Fibroblast of skin of scalp (primary cell): ENCODE data around the gene DAGLB.
A peak's percentile ranks its signal among the peaks of the same experiment; 100 is the strongest.
"Not testable (repeated sequence)": the region's sequence is repeated elsewhere in the genome, so short reads cannot be mapped to it uniquely, and the experiment has no call there.

Source experiments
- DNase-seq: peaks from one replicate; pipeline ENCODE4 v3.0.0-alpha.2; 2013

Gene DAGLB

GRCh38 chr7:6397759-6398495, 49.8 kb downstream of the DAGLB start:
- not testable (repeated sequence) for DNase-seq

GRCh38 chr7:6395898-6396595, 51.7 kb downstream of the DAGLB start:
- DNase-seq = no peak

DNA sequence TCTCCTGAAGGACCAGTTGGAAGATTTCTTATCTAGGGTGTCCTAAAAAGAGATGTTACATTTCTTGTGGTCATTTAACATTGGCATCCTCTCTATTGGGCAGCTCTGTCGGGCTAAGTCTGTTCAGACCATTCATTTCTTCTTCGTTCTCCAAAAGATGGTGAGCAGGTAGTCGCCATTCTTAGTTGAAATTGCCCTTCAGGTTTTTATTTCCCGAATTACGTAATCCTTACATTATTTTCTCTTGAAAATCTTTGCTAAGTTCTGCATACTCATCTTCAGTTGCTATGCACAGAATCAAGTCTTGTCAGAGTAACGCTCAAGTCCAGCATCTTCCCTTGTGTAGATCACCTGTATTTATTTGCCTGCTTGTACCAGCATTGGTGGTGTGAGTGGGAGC, 53.6 kb downstream of the DAGLB start:
- DNase-seq = no peak

- DNase-seq = no peak
Measured at GRCh38 chr7:6393667-6394056, 54.1 kb downstream of the DAGLB start.

DNA sequence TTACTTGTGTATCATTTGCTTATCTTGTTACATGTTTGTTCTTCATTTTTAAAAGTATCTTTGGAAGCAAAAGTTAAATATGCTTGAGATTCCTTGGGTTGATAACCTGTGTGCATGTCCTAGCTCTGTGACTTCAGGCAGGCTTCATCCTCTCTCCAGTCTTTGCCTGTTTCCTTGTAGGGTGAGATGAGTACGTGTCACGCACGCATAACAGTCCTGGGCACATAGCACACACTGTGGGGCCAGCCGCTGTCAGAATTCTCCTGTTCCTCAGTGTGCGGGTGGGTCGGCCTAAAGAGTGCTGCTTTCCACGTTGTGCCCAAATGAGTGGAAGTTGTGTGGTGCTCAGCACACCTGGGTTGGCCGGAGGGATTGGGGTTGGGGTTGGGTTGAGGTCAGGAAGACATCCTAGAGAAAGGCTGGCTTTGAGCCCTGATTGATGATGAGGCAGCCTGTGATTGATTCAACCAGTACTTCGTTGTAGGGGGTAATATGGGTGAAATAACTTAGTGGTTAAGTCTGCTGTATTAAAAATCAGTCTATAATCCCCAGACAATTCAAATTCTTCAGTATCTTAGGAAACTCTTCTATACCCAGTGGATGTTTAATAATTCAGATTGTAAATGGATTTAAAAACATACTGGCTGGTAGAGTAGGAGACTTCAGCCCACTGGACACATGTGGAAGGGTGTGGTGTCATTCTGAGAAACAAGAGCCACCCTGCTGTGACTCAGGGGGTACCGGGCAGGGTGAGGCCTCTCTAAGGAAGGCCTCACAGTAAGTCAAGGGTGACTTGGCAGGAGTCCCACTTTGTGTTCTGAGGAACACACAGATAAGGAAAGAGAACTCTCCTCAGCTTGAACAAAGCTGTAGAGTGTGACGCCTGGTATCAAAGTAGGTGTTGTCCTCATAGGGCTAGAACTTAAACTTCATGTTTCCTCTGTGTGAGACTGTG, 54.8 kb downstream of the DAGLB start:
- peak; percentile 60 for DNase-seq

DNA sequence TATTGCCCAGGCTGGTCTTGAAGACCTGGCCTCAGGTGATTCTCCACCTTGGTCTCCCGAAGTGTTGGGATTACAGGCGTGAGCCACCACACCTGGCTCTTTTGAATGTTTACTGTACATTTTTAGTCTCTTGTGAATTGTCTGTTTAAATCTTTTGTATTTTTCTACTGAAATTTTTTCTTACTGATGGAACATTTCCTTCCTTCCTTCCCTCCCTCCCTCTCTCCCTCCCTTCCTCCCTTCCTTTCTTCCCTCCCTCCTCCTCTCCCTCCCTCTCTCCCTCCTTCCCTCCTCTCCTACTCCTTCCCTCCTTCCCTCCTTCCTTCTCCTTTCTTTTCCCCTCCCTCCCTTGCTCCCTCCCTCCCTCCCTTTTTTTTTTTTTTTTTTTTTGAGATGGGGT, 58.0 kb downstream of the DAGLB start:
- no peak for DNase-seq

- no peak for DNase-seq
Measured at GRCh38 chr7:6387734-6388294, 59.9 kb downstream of the DAGLB start.

DNA sequence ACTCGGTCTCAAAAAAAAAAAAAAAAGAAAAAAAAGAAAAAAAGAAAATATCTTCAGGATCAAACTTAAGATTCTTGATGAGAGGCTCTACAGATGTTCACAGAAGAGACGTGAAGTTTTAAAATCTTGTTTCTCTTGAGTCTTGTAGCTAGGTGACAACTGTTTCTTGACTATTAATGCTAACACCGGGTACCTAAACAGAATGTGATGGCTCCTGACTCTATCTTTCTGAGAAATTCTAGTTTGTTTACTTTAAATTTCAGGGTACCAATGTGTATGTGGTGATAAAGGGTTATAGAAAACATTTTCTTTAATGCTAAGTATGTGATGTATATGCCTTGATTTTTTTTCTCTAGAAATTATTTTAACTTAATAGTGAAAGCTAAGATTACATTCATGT, 61.0 kb downstream of the DAGLB start:
- DNase-seq = no peak

GRCh38 chr7:6385909-6386560, 61.7 kb downstream of the DAGLB start:
- no peak for DNase-seq

DNA sequence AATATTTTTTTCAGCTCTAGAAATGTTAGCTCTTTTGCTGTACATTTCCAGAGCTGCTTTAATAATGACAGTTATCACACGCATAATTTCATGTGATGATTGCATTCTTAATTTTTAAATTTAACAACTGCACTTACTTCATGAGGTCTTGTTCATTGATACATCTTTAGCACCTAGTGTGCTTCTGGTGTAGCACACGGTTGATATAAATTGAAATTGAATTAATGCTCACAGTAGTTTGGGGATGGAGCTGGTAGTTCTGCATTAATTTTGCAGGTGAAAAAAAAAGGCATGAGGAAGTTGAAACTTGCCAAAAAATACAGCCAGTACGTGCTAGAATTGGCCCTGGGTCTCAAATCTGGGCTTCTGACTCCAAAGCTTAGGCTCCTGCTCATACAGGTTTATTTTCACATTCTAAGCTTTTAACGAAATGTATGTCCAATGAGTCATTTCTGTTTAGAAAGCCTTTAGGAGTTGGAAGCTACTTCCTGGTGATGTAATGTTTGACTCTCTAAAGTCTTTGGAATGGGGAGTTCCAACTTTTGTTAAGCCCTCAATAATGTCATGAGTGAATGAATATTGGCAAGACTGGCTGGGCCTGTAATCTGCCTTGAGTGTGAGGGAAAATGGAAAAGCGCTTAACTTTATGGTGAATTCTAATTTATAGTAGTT, 62.5 kb downstream of the DAGLB start:
- DNase-seq = peak; percentile 94

DNA sequence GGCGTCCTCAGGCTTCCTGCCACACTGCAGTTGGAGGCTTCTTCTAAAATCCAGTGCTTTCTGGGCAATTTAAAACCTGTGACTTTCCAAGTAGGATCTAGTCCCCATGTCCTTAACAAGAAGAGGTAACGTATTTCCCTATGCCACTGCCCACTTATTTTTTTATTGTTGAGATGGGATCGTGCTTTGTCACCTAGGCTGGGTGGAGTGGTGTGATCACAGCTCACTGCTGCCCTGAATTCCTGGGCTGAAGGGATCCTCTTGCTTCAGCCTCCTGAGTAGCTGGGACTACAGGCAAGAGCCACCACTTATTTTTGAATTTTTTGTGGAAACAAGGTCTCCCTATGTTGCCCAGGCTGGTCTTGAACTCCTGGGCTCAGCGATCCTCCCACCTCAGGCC, 63.4 kb downstream of the DAGLB start:
- no peak for DNase-seq

- peak; percentile 20 for DNase-seq
Measured at GRCh38 chr7:6382817-6383216, 64.9 kb downstream of the DAGLB start.

DNA sequence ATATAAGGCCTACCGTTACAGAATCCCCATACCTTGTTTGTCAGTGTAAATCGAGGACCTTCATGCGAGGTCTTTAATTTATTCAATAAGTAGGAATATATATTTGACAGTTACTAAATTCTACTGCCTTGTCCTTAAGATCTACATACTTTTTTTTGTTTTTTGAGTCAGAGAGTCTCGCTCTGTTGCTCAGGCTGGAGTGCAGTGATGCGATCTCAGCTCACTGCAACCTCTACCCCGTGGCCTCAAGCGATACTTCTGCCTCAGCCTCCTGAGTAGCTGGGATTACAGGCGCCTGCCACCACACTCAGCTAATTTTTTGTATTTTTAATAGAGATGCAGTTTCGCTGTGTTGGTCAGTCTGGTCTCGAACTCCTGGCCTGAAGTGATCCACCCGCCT, 65.9 kb downstream of the DAGLB start:
- DNase-seq = not testable (repeated sequence)

DNA sequence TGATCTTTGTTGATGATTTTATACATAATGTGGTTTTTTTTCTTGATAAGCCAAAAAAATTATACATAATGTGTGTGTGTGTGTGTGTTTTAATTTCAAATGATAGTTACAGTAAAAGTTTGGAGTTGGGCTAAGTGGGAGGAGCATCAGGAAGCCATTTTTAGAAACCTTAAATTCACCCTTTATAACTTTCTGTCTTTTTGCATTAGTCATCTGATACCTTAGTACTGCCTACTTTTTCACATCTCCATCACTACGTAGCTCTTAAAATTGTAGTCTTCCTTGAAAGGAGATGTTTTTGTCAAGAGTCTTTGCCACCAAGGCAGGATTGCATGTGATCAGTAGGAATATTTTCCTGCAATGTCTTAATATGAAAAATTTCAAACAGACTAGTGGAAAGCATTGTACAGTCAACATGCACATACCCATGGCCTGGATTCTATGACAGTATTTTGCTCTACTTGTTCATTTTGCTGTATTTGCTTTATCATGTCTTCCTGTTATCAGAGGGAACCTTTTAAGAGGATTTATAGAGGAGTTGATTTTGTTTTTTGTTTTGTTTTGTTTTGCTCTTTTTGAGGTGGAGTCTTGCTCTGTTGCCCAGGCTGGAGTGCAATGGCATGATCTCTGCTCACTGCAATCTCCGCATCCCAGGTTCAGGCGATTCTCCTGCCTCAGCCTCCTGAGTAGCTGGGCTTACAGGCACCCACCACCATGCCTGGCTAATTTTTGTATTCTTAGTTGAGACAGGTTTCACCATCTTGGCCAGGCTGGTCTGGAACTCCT, 67.3 kb downstream of the DAGLB start:
- no peak for DNase-seq

DNA sequence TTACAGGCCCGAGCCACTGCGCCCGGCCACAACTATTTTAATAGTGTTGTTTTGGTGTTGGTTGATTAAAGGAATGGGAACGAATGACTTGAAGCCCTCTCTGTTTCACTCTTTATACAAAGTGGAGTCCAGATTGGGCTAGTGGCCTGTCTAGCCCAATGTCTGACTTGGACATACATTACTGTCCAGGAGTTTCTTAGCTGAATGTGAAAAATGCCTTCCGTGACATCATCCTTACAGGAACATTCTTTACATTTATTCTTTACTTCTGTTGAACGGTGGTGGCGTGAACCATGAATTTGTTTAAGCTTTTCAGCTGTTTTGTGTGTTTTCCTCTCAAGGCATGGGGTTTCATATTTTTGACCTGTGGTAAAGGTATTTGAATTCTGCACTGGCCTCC, 67.9 kb downstream of the DAGLB start:
- DNase-seq = peak; percentile 46

DNA sequence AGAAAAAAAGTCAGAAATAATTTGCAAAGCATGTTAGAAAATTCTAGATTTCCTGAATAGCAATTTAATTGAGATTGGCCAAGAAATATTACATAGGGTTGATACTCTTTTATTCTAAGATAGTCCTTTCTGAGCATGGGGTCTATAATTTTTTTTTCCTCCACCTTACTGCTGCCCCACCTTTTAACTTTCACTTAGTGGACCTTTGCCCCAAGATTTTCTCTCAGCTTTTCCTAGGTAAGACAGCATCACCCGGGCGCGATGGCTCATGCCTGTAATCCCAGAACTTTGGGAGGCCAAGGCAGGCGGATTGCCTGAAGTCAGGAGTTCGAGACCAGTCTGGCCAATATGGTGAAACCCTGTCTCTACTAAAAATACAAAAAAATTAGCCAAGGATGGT, 69.2 kb downstream of the DAGLB start:
- DNase-seq = not testable (repeated sequence)

DNA sequence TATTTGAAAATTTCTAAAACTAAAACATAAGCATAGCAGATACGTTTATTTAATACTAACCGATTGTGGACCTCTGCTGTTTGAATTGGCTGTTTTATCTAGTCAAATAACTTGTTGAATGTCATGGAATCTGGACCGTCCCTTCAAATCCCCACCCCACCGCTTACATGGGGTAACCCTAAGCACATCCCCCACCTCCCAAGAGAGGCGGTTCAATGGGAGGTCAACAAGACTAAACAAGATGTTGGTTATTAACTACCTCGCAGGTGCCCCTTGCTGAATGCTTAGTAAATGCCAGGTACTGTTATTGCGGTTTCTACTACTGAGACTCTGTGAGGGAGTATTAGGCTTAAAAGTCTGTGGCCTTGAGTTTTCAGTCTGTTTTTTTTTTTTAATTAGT, 70.9 kb downstream of the DAGLB start:
- no peak for DNase-seq

GRCh38 chr7:6375348-6376101, 72.2 kb downstream of the DAGLB start:
- peak; percentile 29 for DNase-seq

GRCh38 chr7:6367701-6368211, 80.0 kb downstream of the DAGLB start:
- peak; percentile 33 for DNase-seq

- no peak for DNase-seq
Measured at GRCh38 chr7:6365451-6365850, 82.3 kb downstream of the DAGLB start.
